ENCODE measurements around the gene ZBTB7C. TPM values are rescaled to one million over a fixed set of nuclear protein-coding genes. Genes with fewer than 3 reads are reported as not detected.

Gene ZBTB7C
- total RNA-seq, 1 donor from 2014 or later: 15.0 TPM

DNA sequence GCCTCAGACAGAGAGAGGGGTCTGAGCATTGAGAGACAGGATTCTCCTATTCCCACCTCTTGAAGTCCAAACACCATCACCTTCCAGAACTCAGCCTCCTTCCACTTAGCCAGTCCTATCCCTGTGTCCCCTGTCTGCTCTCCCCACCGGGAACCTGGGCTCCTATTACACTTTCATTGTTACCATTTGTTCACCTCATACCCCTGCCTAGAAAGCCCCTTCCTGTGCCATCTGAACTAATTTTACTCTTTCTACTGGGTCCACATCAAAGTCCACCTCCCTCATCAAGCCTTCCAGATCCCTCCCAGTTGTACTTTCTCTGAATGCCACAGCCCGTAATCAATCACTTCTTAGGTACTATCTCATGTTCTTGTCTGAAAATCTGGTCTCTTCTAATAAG is 220.6 kb downstream of the ZBTB7C start:
- intact Hi-C loops (cut with DNase I): no loop called here
- DNase-seq (no peak), ATAC-seq (no peak)
- Histone ChIP-seq H3K9me3 (no peaks in the 10 kb centered on the region), H3K4me1 (no peaks in the 10 kb centered on the region), H3K4me3 (no peak overlapping the region), H3K27me3 (ENCODE audit: low read depth) (no peaks in the 10 kb centered on the region), H3K36me3 (no peaks in the 10 kb centered on the region), H3K27ac (no peak overlapping the region)
- TF ChIP-seq, protein P1, sequence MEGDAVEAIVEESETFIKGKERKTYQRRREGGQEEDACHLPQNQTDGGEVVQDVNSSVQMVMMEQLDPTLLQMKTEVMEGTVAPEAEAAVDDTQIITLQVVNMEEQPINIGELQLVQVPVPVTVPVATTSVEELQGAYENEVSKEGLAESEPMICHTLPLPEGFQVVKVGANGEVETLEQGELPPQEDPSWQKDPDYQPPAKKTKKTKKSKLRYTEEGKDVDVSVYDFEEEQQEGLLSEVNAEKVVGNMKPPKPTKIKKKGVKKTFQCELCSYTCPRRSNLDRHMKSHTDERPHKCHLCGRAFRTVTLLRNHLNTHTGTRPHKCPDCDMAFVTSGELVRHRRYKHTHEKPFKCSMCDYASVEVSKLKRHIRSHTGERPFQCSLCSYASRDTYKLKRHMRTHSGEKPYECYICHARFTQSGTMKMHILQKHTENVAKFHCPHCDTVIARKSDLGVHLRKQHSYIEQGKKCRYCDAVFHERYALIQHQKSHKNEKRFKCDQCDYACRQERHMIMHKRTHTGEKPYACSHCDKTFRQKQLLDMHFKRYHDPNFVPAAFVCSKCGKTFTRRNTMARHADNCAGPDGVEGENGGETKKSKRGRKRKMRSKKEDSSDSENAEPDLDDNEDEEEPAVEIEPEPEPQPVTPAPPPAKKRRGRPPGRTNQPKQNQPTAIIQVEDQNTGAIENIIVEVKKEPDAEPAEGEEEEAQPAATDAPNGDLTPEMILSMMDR (IDR thresholded peaks at IDR 0.05): no peak

DNA sequence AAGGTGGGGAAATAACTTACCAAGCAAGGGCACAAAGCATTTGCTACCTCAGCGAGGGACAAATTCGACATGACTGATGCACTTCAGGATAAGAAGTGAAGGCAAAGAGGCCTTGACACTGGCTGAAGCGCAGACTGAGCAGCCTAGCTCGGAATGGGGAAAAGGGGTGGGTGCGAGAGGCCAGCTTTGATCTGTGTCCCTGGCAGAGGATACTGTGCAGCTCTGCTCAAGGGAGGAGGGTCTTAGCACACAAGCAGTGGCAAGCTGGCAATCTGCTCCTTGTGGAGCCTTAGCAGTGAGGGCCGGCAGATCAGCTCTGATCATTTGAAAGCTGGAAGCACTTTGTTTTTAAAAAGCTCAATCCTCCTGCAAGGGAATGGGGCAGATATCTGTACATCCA is 222.3 kb downstream of the ZBTB7C start:
- TF ChIP-seq, protein P1 (IDR thresholded peaks at IDR 0.05): no peak
- no peaks in the 10 kb centered on the region for H3K4me1 ChIP-seq
- no peak for DNase-seq
- intact Hi-C loops (cut with DNase I): no loop called here
- no peaks in the 10 kb centered on the region for H3K27me3 ChIP-seq (ENCODE audit: low read depth)
- H3K36me3 ChIP-seq: no peaks in the 10 kb centered on the region
- no peak overlapping the region for H3K27ac ChIP-seq
- H3K9me3 ChIP-seq: no peaks in the 10 kb centered on the region
- ATAC-seq: no peak
- no peak overlapping the region for H3K4me3 ChIP-seq

DNA sequence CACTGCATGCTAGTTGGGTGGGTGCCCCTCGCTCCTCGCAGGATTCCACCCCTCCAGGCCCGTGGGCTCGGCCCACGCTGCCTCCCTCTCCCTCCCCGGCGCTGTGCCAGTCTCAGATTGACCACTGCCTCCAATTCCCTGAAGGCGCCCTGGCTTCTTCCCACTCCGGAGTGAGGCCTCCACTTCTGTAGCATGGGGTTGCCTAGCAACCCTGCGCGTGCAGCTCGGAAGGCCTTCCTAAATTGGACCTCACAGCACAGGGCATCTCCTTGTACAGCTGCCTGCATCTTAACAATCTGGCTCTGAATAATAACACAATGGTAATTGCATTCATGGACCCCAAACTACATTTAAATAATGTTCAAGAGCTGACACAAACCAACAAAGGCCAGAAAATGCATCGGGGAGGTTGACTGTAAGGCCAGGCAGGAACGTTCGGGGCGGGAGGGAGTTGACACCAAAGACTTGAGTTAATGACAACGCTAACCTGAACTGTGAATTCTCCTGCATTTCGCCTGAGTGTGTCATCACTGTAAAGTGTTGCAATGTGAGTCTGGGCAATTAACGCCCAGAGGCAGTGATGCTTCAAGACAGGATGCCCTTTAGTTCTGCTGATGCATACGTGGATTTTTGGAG is 222.9 kb downstream of the ZBTB7C start:
- no peaks in the 10 kb centered on the region for H3K9me3 ChIP-seq
- no peaks in the 10 kb centered on the region for H3K4me1 ChIP-seq
- H3K4me3 ChIP-seq: no peak overlapping the region
- TF ChIP-seq, protein P1 (IDR thresholded peaks at IDR 0.05): no peak
- intact Hi-C loops (cut with DNase I): no loop called here
- no peaks in the 10 kb centered on the region for H3K27me3 ChIP-seq (ENCODE audit: low read depth)
- DNase-seq (no peak), ATAC-seq (peak in 1 of 2 donors; percentile 28)
- H3K27ac ChIP-seq: no peak overlapping the region
- H3K36me3 ChIP-seq: no peaks in the 10 kb centered on the region

DNA sequence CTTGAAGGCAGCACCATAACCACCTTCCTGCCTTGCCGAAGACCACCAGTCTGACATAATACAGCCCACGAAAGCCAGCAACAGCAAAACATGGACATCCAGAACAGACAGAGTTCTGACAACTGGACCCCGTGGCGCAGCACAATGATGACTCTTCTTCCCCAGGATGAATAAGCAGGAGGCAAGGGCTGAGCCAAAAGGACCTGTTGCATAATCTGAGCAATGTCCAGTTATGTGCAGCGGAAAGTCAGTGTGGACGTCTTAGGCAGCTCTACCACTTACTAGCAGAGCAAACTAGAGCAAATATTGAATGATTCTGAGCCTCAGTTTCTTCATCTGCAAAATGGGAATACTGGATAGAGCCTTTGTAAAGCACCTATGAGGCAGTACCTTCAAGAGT is 225.1 kb downstream of the ZBTB7C start:
- no peaks in the 10 kb centered on the region for H3K4me1 ChIP-seq
- TF ChIP-seq, protein P1 (IDR thresholded peaks at IDR 0.05): no peak
- DNase-seq (no peak), ATAC-seq (no peak)
- no peaks in the 10 kb centered on the region for H3K36me3 ChIP-seq
- H3K27me3 ChIP-seq (ENCODE audit: low read depth): no peaks in the 10 kb centered on the region
- no peak overlapping the region for H3K4me3 ChIP-seq
- H3K9me3 ChIP-seq: no peaks in the 10 kb centered on the region
- H3K27ac ChIP-seq: no peak overlapping the region
- intact Hi-C loops (cut with DNase I): no loop called here

DNA sequence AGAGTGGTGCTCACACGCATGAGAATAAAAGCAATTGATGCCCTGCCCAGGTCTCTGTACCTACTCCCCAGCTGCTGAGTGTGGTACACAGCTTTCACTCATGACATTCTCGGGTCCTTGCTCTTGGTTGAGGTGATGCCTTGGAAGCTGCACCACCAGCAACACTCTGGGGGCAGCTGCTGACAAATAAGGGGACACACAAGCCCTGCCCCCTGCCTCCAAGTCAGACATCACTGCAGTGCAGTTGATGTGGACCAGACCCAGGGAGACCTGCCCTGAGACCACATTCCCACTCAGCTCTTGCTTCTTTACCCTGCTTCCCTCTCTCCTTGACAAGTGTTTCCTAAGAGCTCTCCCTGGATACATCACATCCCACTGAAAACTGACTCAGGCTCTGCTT is 225.6 kb downstream of the ZBTB7C start:
- intact Hi-C loops (cut with DNase I): no loop called here
- no peaks in the 10 kb centered on the region for H3K4me1 ChIP-seq
- no peak overlapping the region for H3K27ac ChIP-seq
- H3K36me3 ChIP-seq: no peaks in the 10 kb centered on the region
- no peak overlapping the region for H3K4me3 ChIP-seq
- DNase-seq: no peak
- ATAC-seq: no peak
- TF ChIP-seq, protein P1 (IDR thresholded peaks at IDR 0.05): no peak
- H3K9me3 ChIP-seq: no peaks in the 10 kb centered on the region
- no peaks in the 10 kb centered on the region for H3K27me3 ChIP-seq (ENCODE audit: low read depth)

Measured in lower lobe of right lung (tissue), 2 donors.